Right lung (tissue), 5 donors: ENCODE measurements around the gene SLC41A3. TPM values are rescaled to one million over a fixed set of nuclear protein-coding genes. Genes with fewer than 3 reads are reported as not detected.

ENCODE experiments used
- DNase-seq, 2 donors: peaks; one replicate each; pipeline ENCODE4 v3.0.0-alpha.2; 2013
- polyA plus RNA-seq, 5 donors: library from polyadenylated mRNA; unstranded; fragments of 120-200 nt; gene quantifications; one replicate each; pipeline versions ENCODE4 v1.2.1 to v1.2.3, GENCODE V29; 2013; ENCODE audit warnings: inconsistent platforms in 1 of 5, low replicate concordance in 1 of 5; ENCODE audit not compliant: insufficient read length in 5 of 5, insufficient read depth in 1 of 5

SLC41A3 gene
- polyA plus RNA-seq, 5 donors, result 51.0 to 75.6 (median 62.9) TPM

GRCh38 chr3:126124148-126124868 is 40.4 kb upstream of the SLC41A3 start:
- no peak for DNase-seq

GRCh38 chr3:126121632-126122031 is 37.7 kb upstream of the SLC41A3 start:
- DNase-seq, result no peak

GRCh38 chr3:126121074-126121473 is 37.1 kb upstream of the SLC41A3 start:
- no peak for DNase-seq

- DNase-seq, result no peak
These were observed 36.1 kb upstream of the SLC41A3 start for GRCh38 chr3:126119976-126120375.

GRCh38 chr3:126119008-126119675 is 35.2 kb upstream of the SLC41A3 start:
- no peak for DNase-seq

- no peak for DNase-seq
These were observed 34.7 kb upstream of the SLC41A3 start for GRCh38 chr3:126118591-126118990.

GRCh38 chr3:126117786-126118185 is 33.9 kb upstream of the SLC41A3 start:
- no peak for DNase-seq

GRCh38 chr3:126117212-126117611 is 33.3 kb upstream of the SLC41A3 start:
- DNase-seq, result no peak

GRCh38 chr3:126116526-126116925 is 32.6 kb upstream of the SLC41A3 start:
- no peak for DNase-seq

- no peak for DNase-seq
These were observed 30.8 kb upstream of the SLC41A3 start for GRCh38 chr3:126114443-126115386.

GRCh38 chr3:126113733-126114442 is 30.0 kb upstream of the SLC41A3 start:
- DNase-seq, result no peak

GRCh38 chr3:126113238-126113555 is 29.3 kb upstream of the SLC41A3 start:
- no peak for DNase-seq

- no peak for DNase-seq
These were observed 28.8 kb upstream of the SLC41A3 start for GRCh38 chr3:126112531-126113237.

- no peak for DNase-seq
These were observed 27.9 kb upstream of the SLC41A3 start for GRCh38 chr3:126111566-126112475.

GRCh38 chr3:126111126-126111551 is 27.2 kb upstream of the SLC41A3 start:
- no peak for DNase-seq

GRCh38 chr3:126110431-126111125 is 26.7 kb upstream of the SLC41A3 start:
- no peak for DNase-seq

GRCh38 chr3:126109880-126110235 is 25.9 kb upstream of the SLC41A3 start:
- no peak for DNase-seq

- no peak for DNase-seq
These were observed 25.4 kb upstream of the SLC41A3 start for GRCh38 chr3:126109146-126109879.

- no peak for DNase-seq
These were observed 24.7 kb upstream of the SLC41A3 start for GRCh38 chr3:126108676-126109050.
